Measurements from ENCODE around the gene ESYT2.

ESYT2 gene

GRCh38 chr7:158811894-158812293 is 17.4 kb downstream of the ESYT2 start:
- peak overlapping the region; percentile 78 for H3K27ac ChIP-seq (ENCODE audit: low read depth, low read length)
- H3K79me2 ChIP-seq (ENCODE audit: control insufficient read depth, insufficient read depth, low read length, unreplicated experiment) = peaks cover 92% of the 10 kb centered on the region
- peaks cover 7% of the 10 kb centered on the region for H3K36me3 ChIP-seq (ENCODE audit: insufficient read depth, low read length)
- no peak overlapping the region for H2AFZ ChIP-seq (ENCODE audit: low read length, unreplicated experiment)
- no peaks in the 10 kb centered on the region for H3K27me3 ChIP-seq (ENCODE audit: insufficient read depth, low read length)
- H3K4me3 ChIP-seq (ENCODE audit: low read depth, low read length) = no peak overlapping the region
- H3K4me1 ChIP-seq (ENCODE audit: control insufficient read depth, insufficient read depth, low read length, unreplicated experiment) = peaks cover 39% of the 10 kb centered on the region

DNA sequence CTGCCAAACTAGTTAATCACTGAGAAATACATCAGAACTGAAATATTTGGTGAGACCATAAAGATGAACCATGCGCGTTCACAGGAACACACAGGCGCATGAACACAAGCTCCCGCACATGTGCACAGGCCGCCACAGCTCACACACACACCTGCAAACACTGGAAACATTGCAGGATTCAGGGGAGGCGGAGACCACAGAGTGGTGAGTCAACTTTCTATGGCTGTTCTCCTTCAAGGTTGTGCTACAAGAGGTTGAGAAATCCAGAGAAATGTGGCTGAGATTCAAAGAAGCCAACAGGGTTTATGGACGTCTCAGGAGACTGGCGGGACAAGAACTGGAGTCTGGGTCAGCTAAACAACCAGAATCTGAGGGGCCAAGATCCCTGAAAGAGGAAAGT is 17.8 kb downstream of the ESYT2 start:
- H3K27me3 ChIP-seq (ENCODE audit: insufficient read depth, low read length) = no peaks in the 10 kb centered on the region
- no peak overlapping the region for H3K4me3 ChIP-seq (ENCODE audit: low read depth, low read length)
- H3K4me1 ChIP-seq (ENCODE audit: control insufficient read depth, insufficient read depth, low read length, unreplicated experiment) = peaks cover 34% of the 10 kb centered on the region
- peak overlapping the region; percentile 78 for H3K27ac ChIP-seq (ENCODE audit: low read depth, low read length)
- H2AFZ ChIP-seq (ENCODE audit: low read length, unreplicated experiment) = no peak overlapping the region
- peaks cover 8% of the 10 kb centered on the region for H3K36me3 ChIP-seq (ENCODE audit: insufficient read depth, low read length)
- H3K79me2 ChIP-seq (ENCODE audit: control insufficient read depth, insufficient read depth, low read length, unreplicated experiment) = peaks cover 89% of the 10 kb centered on the region

DNA sequence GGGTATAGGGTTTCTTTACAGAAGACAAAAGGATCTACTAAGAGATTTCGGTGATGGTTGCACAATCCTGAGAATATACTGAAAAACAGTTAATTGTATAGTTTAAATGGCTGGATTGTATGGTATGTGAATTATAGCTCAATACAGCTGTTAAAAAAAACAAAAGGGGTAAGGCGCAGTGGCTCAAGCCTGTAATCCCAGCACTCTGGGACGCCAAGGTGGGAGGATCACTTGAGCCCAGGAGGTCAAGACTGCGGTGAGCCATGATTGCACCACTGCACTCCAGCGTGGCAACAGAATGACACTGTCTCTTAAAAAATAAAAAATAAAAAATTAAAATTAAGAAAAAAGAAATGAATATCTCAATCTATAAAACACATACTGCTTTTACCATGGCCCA is 18.5 kb downstream of the ESYT2 start:
- Histone ChIP-seq H3K4me3 (ENCODE audit: low read depth, low read length) (no peak overlapping the region), H3K79me2 (ENCODE audit: control insufficient read depth, insufficient read depth, low read length, unreplicated experiment) (peaks cover 89% of the 10 kb centered on the region), H3K4me1 (ENCODE audit: control insufficient read depth, insufficient read depth, low read length, unreplicated experiment) (peaks cover 28% of the 10 kb centered on the region), H2AFZ (ENCODE audit: low read length, unreplicated experiment) (no peak overlapping the region), H3K27me3 (ENCODE audit: insufficient read depth, low read length) (no peaks in the 10 kb centered on the region), H3K27ac (ENCODE audit: low read depth, low read length) (no peak overlapping the region), H3K36me3 (ENCODE audit: insufficient read depth, low read length) (peaks cover 14% of the 10 kb centered on the region)

DNA sequence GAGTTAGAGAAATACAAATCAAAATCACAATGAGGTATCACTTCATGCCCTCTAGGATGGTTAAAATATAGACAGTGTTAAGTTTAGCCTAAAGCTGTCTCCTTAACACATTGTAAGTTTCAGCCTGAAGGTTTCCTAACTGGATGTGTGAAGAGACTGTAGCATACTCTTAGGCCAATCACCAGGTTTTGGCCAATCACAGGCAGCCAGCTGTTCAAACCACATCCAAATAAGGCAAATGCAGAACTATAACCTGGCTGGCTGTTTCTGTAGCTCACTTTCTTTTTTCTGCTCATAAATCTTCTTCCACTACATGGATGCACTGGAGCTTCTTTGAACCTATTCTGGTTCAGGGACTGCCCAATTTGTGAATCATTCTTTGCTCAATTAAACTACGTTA is 19.7 kb downstream of the ESYT2 start:
- H3K4me1 ChIP-seq (ENCODE audit: control insufficient read depth, insufficient read depth, low read length, unreplicated experiment) = peaks cover 19% of the 10 kb centered on the region
- H2AFZ ChIP-seq (ENCODE audit: low read length, unreplicated experiment) = no peak overlapping the region
- no peaks in the 10 kb centered on the region for H3K27me3 ChIP-seq (ENCODE audit: insufficient read depth, low read length)
- peaks cover 24% of the 10 kb centered on the region for H3K36me3 ChIP-seq (ENCODE audit: insufficient read depth, low read length)
- no peak overlapping the region for H3K4me3 ChIP-seq (ENCODE audit: low read depth, low read length)
- H3K27ac ChIP-seq (ENCODE audit: low read depth, low read length) = no peak overlapping the region
- peaks cover 89% of the 10 kb centered on the region for H3K79me2 ChIP-seq (ENCODE audit: control insufficient read depth, insufficient read depth, low read length, unreplicated experiment)

DNA sequence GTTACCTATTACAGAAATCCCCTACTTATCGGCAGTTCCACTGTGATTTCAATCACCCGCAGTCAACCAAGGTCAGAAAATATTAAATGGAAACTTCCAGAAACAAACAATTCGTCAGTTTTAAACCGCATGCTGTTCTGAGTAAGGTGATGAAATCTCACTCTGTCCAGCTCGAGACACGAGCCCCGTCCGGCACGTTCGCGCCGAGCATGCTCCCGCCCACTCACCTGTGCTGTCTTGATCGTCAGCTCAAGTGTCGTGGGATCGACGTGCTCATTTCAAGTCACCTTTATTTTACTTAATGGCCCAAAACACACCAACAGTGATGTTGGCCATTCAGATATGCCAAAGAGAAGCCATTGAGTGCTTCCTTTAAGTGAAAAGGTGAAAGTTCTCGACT is 21.2 kb downstream of the ESYT2 start:
- peaks cover 24% of the 10 kb centered on the region for H3K36me3 ChIP-seq (ENCODE audit: insufficient read depth, low read length)

DNA sequence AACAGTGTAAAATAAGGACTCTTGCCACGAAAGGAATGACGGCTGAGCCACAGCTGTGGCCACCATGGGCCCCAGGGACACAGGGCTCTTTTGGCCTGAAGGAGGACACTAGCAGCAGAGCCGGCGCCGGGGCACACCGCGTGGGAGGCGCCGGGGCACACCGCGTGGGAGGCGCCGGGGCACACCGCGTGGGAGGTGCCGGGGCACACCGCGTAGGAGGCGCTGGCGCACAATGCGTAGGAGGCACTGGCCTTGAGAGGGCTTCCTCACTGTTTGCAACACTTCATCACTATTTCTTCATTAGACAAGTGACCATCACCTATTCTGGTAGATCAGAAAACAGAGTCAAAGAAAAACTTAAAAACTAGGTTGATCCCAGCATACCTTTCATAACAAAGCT is 23.4 kb downstream of the ESYT2 start:
- peaks cover 24% of the 10 kb centered on the region for H3K36me3 ChIP-seq (ENCODE audit: insufficient read depth, low read length)
- peaks cover 14% of the 10 kb centered on the region for H3K4me1 ChIP-seq (ENCODE audit: control insufficient read depth, insufficient read depth, low read length, unreplicated experiment)
- peaks cover 89% of the 10 kb centered on the region for H3K79me2 ChIP-seq (ENCODE audit: control insufficient read depth, insufficient read depth, low read length, unreplicated experiment)
- no peak overlapping the region for H3K27ac ChIP-seq (ENCODE audit: low read depth, low read length)
- H3K4me3 ChIP-seq (ENCODE audit: low read depth, low read length) = no peak overlapping the region
- H3K27me3 ChIP-seq (ENCODE audit: insufficient read depth, low read length) = no peaks in the 10 kb centered on the region
- H2AFZ ChIP-seq (ENCODE audit: low read length, unreplicated experiment) = no peak overlapping the region

More for the DNA sequence above, 21.2 kb downstream of the ESYT2 start:
- H2AFZ ChIP-seq (ENCODE audit: low read length, unreplicated experiment) = no peak overlapping the region
- H3K4me3 ChIP-seq (ENCODE audit: low read depth, low read length) = no peak overlapping the region
- H3K27ac ChIP-seq (ENCODE audit: low read depth, low read length) = no peak overlapping the region
- H3K79me2 ChIP-seq (ENCODE audit: control insufficient read depth, insufficient read depth, low read length, unreplicated experiment) = peaks cover 89% of the 10 kb centered on the region
- H3K4me1 ChIP-seq (ENCODE audit: control insufficient read depth, insufficient read depth, low read length, unreplicated experiment) = peaks cover 21% of the 10 kb centered on the region
- no peaks in the 10 kb centered on the region for H3K27me3 ChIP-seq (ENCODE audit: insufficient read depth, low read length)

GRCh38 chr7:158805414-158805813 is 23.9 kb downstream of the ESYT2 start:
- H3K4me3 ChIP-seq (ENCODE audit: low read depth, low read length) = no peak overlapping the region
- H3K27me3 ChIP-seq (ENCODE audit: insufficient read depth, low read length) = no peaks in the 10 kb centered on the region
- H3K79me2 ChIP-seq (ENCODE audit: control insufficient read depth, insufficient read depth, low read length, unreplicated experiment) = peaks cover 88% of the 10 kb centered on the region
- H2AFZ ChIP-seq (ENCODE audit: low read length, unreplicated experiment) = no peak overlapping the region
- H3K27ac ChIP-seq (ENCODE audit: low read depth, low read length) = no peak overlapping the region
- peaks cover 24% of the 10 kb centered on the region for H3K36me3 ChIP-seq (ENCODE audit: insufficient read depth, low read length)
- peaks cover 14% of the 10 kb centered on the region for H3K4me1 ChIP-seq (ENCODE audit: control insufficient read depth, insufficient read depth, low read length, unreplicated experiment)

GRCh38 chr7:158804335-158804734 is 25.0 kb downstream of the ESYT2 start:
- Histone ChIP-seq H3K4me1 (ENCODE audit: control insufficient read depth, insufficient read depth, low read length, unreplicated experiment) (peaks cover 14% of the 10 kb centered on the region), H2AFZ (ENCODE audit: low read length, unreplicated experiment) (no peak overlapping the region), H3K27ac (ENCODE audit: low read depth, low read length) (no peak overlapping the region), H3K36me3 (ENCODE audit: insufficient read depth, low read length) (peaks cover 24% of the 10 kb centered on the region), H3K27me3 (ENCODE audit: insufficient read depth, low read length) (no peaks in the 10 kb centered on the region), H3K79me2 (ENCODE audit: control insufficient read depth, insufficient read depth, low read length, unreplicated experiment) (peaks cover 88% of the 10 kb centered on the region), H3K4me3 (ENCODE audit: low read depth, low read length) (no peak overlapping the region)

DNA sequence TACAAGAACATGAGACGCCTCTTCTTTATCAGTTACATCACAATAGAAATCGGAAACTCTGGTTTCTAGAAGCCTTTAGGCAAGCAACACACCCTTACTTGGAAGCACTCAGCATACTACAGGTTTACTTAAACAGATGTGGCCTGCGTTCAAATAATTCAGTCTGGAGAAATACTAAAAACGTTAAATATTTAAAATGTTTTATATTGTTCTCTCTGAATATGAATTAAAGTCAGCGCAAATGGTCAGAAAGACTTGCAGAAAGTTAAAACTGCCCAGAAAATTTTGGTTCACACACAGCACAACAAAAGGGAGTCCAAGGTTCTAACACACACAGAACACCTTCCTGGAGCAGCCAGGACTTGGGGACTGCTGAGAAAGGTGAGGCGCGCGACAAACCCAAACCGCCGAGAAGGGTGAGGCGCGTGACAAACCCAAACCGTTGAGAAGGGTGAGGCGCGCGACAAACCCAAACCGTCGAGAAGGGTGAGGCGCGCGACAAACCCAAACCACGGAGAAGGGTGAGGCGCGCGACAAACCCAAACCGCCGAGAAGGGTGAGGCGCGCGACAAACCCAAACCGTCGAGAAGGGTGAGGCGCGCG is 25.8 kb downstream of the ESYT2 start:
- Histone ChIP-seq H2AFZ (ENCODE audit: low read length, unreplicated experiment) (no peak overlapping the region), H3K4me3 (ENCODE audit: low read depth, low read length) (no peak overlapping the region), H3K27me3 (ENCODE audit: insufficient read depth, low read length) (no peaks in the 10 kb centered on the region), H3K36me3 (ENCODE audit: insufficient read depth, low read length) (peaks cover 23% of the 10 kb centered on the region), H3K4me1 (ENCODE audit: control insufficient read depth, insufficient read depth, low read length, unreplicated experiment) (peaks cover 14% of the 10 kb centered on the region), H3K27ac (ENCODE audit: low read depth, low read length) (peak overlapping the region; percentile 72), H3K79me2 (ENCODE audit: control insufficient read depth, insufficient read depth, low read length, unreplicated experiment) (peaks cover 88% of the 10 kb centered on the region)

DNA sequence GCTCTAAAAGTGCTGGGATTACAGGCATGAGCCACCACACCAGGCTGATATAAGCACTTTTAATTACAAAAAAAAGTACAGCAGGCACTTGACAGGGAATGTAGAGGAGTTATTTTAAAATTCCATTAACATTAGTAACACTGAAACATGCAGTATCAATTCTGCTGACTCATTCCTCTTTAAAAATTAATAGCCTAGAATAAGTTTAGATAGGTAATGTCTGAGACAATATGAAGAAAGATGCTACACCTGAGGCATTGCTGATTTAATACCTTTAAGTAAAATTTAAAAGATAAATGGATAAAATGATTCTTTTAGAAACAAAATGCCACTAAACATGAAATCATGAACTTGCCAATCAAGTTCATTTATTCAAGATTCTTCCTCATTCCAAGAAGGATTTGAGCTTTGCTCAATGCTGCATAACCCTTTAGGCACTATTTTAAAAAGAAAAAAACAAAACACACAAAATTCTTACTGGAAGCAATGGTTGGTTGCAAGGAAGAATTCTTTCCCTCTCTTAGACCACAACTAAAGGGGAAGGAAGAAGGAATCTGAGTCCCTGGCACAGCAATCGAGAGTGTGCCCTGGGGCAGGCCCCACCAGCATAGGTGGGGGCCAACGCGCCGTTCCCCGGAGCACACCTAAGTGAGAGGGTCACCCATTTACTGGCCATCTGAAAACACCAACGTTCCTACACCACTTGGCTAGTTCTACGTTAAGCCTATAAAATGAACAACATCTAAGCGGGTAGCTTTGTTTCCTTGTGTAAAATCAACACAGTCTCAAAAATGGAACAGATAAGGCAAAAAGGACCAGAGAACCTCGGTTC is 26.6 kb downstream of the ESYT2 start:
- no peak overlapping the region for H2AFZ ChIP-seq (ENCODE audit: low read length, unreplicated experiment)
- H3K4me1 ChIP-seq (ENCODE audit: control insufficient read depth, insufficient read depth, low read length, unreplicated experiment) = peaks cover 14% of the 10 kb centered on the region
- no peak overlapping the region for H3K4me3 ChIP-seq (ENCODE audit: low read depth, low read length)
- H3K27me3 ChIP-seq (ENCODE audit: insufficient read depth, low read length) = no peaks in the 10 kb centered on the region
- peaks cover 83% of the 10 kb centered on the region for H3K79me2 ChIP-seq (ENCODE audit: control insufficient read depth, insufficient read depth, low read length, unreplicated experiment)
- peaks cover 17% of the 10 kb centered on the region for H3K36me3 ChIP-seq (ENCODE audit: insufficient read depth, low read length)
- peak overlapping the region; percentile 72 for H3K27ac ChIP-seq (ENCODE audit: low read depth, low read length)

GRCh38 chr7:158798741-158799140 is 30.6 kb downstream of the ESYT2 start:
- H3K4me3 ChIP-seq (ENCODE audit: low read depth, low read length) = no peak overlapping the region
- no peaks in the 10 kb centered on the region for H3K27me3 ChIP-seq (ENCODE audit: insufficient read depth, low read length)
- peaks cover 14% of the 10 kb centered on the region for H3K4me1 ChIP-seq (ENCODE audit: control insufficient read depth, insufficient read depth, low read length, unreplicated experiment)
- peaks cover 49% of the 10 kb centered on the region for H3K79me2 ChIP-seq (ENCODE audit: control insufficient read depth, insufficient read depth, low read length, unreplicated experiment)
- H3K36me3 ChIP-seq (ENCODE audit: insufficient read depth, low read length) = peaks cover 15% of the 10 kb centered on the region
- H2AFZ ChIP-seq (ENCODE audit: low read length, unreplicated experiment) = no peak overlapping the region
- H3K27ac ChIP-seq (ENCODE audit: low read depth, low read length) = no peak overlapping the region

Measured in ACC112 (cell line).